MM.1S (cell line): Measurements from ENCODE around the gene DNAL4.

Experiments
- CTCF ChIP-seq: fragments of 300-600 bp; sonication (generic); IDR thresholded peaks from 2 replicates; pipeline ENCODE4 v1.5.1; 2016; ENCODE audit warnings: antibody characterized with exemption, low read length, mixed read lengths
- EZH2 ChIP-seq: fragments of 300-600 bp; sonication (generic); optimal IDR thresholded peaks from 2 replicates; pipeline ENCODE3; 2017; ENCODE audit warnings: low read depth, mild to moderate bottlenecking, antibody characterized with exemption, low read length, mixed read lengths

- TF ChIP-seq CTCF = no peak
- TF ChIP-seq EZH2 = no peak
These were observed 25.5 kb upstream of the DNAL4 start for GRCh38 chr22:38819387-38819940.
